HepG2 (cell line): Measurements from ENCODE around the gene CDYL2. TPM values are rescaled to one million over a fixed set of nuclear protein-coding genes. Genes with fewer than 3 reads are reported as not detected.

Experiments
- ATAC-seq: fragments of 200-7000 bp; cut with Tn5 transposase; 3 replicates; pipeline ENCODE4 v1.9.1; 2020; ENCODE audit warnings: mild to moderate bottlenecking, moderate library complexity
- BruUV-seq: library from RNA; stranded (reverse); fragments of 400-500 nt; replicated peaks from 2 replicates; lab custom pipeline; 2021; lab: Mats Ljungman, UMichigan
- CTCF ChIA-PET: fragments of 300-600 bp; formaldehyde crosslinking; extraction: SDS; loops from one replicate; lab custom pipeline; 2021; ENCODE audit warnings: low total read pairs, inconsistent platforms, low intra/inter-chr PET ratio; lab: Yijun Ruan, JAX
- POLR2A ChIA-PET: fragments of 350-600 bp; sonication (Branson Sonifier 250); formaldehyde crosslinking; loops from one replicate; lab custom pipeline; 2020; ENCODE audit warnings: antibody characterized with exemption, inconsistent platforms; lab: Yijun Ruan, JAX
- DNase-seq: peaks from one replicate; pipeline ENCODE4 v3.0.0-alpha.2; 2015; ENCODE audit warnings: low spot score
- FAIRE-seq: peaks from 3 replicates; lab custom pipeline; 2011; peaks lifted over from hg19 to GRCh38; lab: Jason Lieb, UNC
- H2AFZ ChIP-seq: one replicate; pipeline ENCODE4 v1.6.1; 2011; ENCODE audit warnings: low read length, inconsistent platforms
- H3K27ac ChIP-seq: fragments of 300-600 bp; 3 replicates; pipeline ENCODE4 v1.8.0; 2011; ENCODE audit warnings: mixed run types, mild to moderate bottlenecking, mixed read lengths, low read length, inconsistent platforms; ENCODE audit not compliant: insufficient read depth; ENCODE audit errors: extremely low read length
- H3K27me3 ChIP-seq, 2 experiments: fragments of 200-600 bp in 1 of 2; 2 replicates in 1 of 2; 3 replicates in 1 of 2; pipeline versions ENCODE4 v1.6.0 to v1.8.0; 2011; ENCODE audit warnings: low read length in 2 of 2, mild to moderate bottlenecking in 2 of 2, moderate library complexity in 2 of 2, inconsistent platforms in 1 of 2; ENCODE audit not compliant: insufficient read depth in 2 of 2, control insufficient read depth in 1 of 2
- H3K36me3 ChIP-seq, 2 experiments: fragments of 200-600 bp in 1 of 2; replicated peaks in 1 of 2; 2 replicates in 1 of 2; 3 replicates in 1 of 2; pipeline versions ENCODE4 v1.5.1 to v1.8.0; 2011; ENCODE audit warnings: low read length in 2 of 2, inconsistent platforms in 1 of 2; ENCODE audit not compliant: insufficient read depth in 2 of 2, control insufficient read depth in 1 of 2
- H3K4me1 ChIP-seq: 2 replicates; pipeline ENCODE4 v1.5.1; 2012; ENCODE audit warnings: low read length, inconsistent platforms; ENCODE audit not compliant: insufficient read depth
- H3K4me2 ChIP-seq: 2 replicates; pipeline ENCODE4 v1.6.0; 2011; ENCODE audit warnings: low read depth, low read length, inconsistent platforms
- H3K4me3 ChIP-seq, 3 experiments: fragments of 200-600 bp in 1 of 3; sonication (generic), shearing (Covaris generic) in 1 of 3; replicated peaks in 1 of 3; 2 replicates each; pipeline ENCODE4 v1.5.1; 2011 to 2016; ENCODE audit warnings: low read length in 3 of 3, inconsistent platforms in 2 of 3, low read depth in 2 of 3, mild to moderate bottlenecking in 2 of 3, control low read depth in 1 of 3, mixed read lengths in 1 of 3; ENCODE audit not compliant: insufficient read depth in 1 of 3
- H3K79me2 ChIP-seq: one replicate; pipeline ENCODE4 v1.6.1; 2011; ENCODE audit warnings: low read length, inconsistent platforms; ENCODE audit not compliant: insufficient read depth
- H3K9ac ChIP-seq: 2 replicates; pipeline ENCODE4 v1.6.0; 2011; ENCODE audit warnings: mild to moderate bottlenecking, low read depth, low read length, inconsistent platforms; ENCODE audit not compliant: insufficient read depth
- H3K9me3 ChIP-seq: 2 replicates; pipeline ENCODE4 v1.5.1; 2012; ENCODE audit warnings: mild to moderate bottlenecking, low read length
- H4K20me1 ChIP-seq: 2 replicates; pipeline ENCODE4 v1.6.0; 2011; ENCODE audit warnings: inconsistent platforms, mild to moderate bottlenecking, low read length, moderate library complexity; ENCODE audit not compliant: insufficient read depth
- KLF9 ChIP-seq: IDR thresholded peaks from 2 replicates; pipeline ENCODE4 v1.6.1; 2016; ENCODE audit warnings: low read depth
- PTBP1 ChIP-seq: fragments of 200-400 bp; formaldehyde crosslinking; IDR thresholded peaks from 2 replicates; pipeline ENCODE4 v1.6.1; 2018; ENCODE audit warnings: low read length, low read depth; ENCODE audit not compliant: poor library complexity, severe bottlenecking
- ZBTB21 ChIP-seq: sonication (generic); formaldehyde crosslinking; IDR thresholded peaks from 2 replicates; pipeline ENCODE4 v1.4.0; 2020; ENCODE audit warnings: missing genetic modification reagents
- ZFP41 ChIP-seq: sonication (generic); formaldehyde crosslinking; IDR thresholded peaks from 2 replicates; pipeline ENCODE4 v1.4.0; 2020; ENCODE audit warnings: mild to moderate bottlenecking, missing genetic modification reagents, borderline replicate concordance
- ZNF20 ChIP-seq: sonication (generic); formaldehyde crosslinking; IDR thresholded peaks from 2 replicates; pipeline ENCODE4 v1.4.0; 2020; ENCODE audit warnings: mild to moderate bottlenecking, moderate library complexity, missing genetic modification reagents
- ZNF33A ChIP-seq: sonication (generic); formaldehyde crosslinking; IDR thresholded peaks from 2 replicates; pipeline ENCODE4 v1.5.1; 2020; ENCODE audit warnings: missing genetic modification reagents, mild to moderate bottlenecking, moderate library complexity, borderline replicate concordance
- ZNF33B ChIP-seq: sonication (generic); formaldehyde crosslinking; IDR thresholded peaks from 2 replicates; pipeline ENCODE4 v1.5.1; 2020; ENCODE audit warnings: mild to moderate bottlenecking, missing genetic modification reagents
- ZNF460 ChIP-seq: sonication (generic); formaldehyde crosslinking; IDR thresholded peaks from 2 replicates; pipeline ENCODE4 v1.5.1; 2020; ENCODE audit warnings: missing genetic modification reagents, mild to moderate bottlenecking, borderline replicate concordance
- ZNF569 ChIP-seq: sonication (generic); formaldehyde crosslinking; IDR thresholded peaks from 2 replicates; pipeline ENCODE4 v1.5.0; 2020; ENCODE audit warnings: mild to moderate bottlenecking, missing genetic modification reagents, moderate library complexity, borderline replicate concordance
- ZNF878 ChIP-seq: sonication (generic); formaldehyde crosslinking; IDR thresholded peaks from 2 replicates; pipeline ENCODE4 v1.8.1; 2023; ENCODE audit warnings: mild to moderate bottlenecking, missing genetic modification reagents, moderate library complexity
- WGBS: methylation state at CpG from one replicate; pipeline ENCODE4 v1.1.6; 2017; ENCODE audit warnings: low lambda C conversion rate; 5-methylcytosine and 5-hydroxymethylcytosine counted together
- in situ Hi-C: cut with HindIII; loops from 2 replicates; pipeline ENCODE4 v1.10.0; 2017; ENCODE audit warnings: low pct_unique_long_range_greater_than_20kb; ENCODE audit not compliant: extremely low pct_ligation_motif_present
- intact Hi-C: fragments of 100-400 bp; cut with micrococcal nuclease; formaldehyde crosslinking; loops from one replicate; pipeline ENCODE4 v1.10.0; 2022; ENCODE audit not compliant: unreplicated experiment
- polyA plus RNA-seq, 8 experiments: library from polyadenylated mRNA; depleted of rRNA in 3 of 8; stranded (reverse) in 7 of 8; unstranded in 1 of 8; fragments of >200 nt; fragmentation: Illumina TruSeq in 4 of 8; extraction: Trizol in 4 of 8; gene quantifications; 2 replicates each; pipeline versions ENCODE4 v1.2.1 to v1.2.3, GENCODE V29; 2011 to 2016; ENCODE audit warnings: low read depth in 4 of 8, missing spikeins in 1 of 8, mixed read lengths in 1 of 8; ENCODE audit not compliant: insufficient read depth in 1 of 8
- total RNA-seq, 5 experiments: library from RNA; depleted of rRNA; stranded (reverse); fragments of >200 nt; fragmentation: Illumina TruSeq; extraction: Trizol; gene quantifications; 2 replicates each; pipeline ENCODE4 v1.2.3, GENCODE V29; 2016; ENCODE audit warnings: low read depth in 1 of 5

The CDYL2 gene
- total and polyA plus RNA-seq, 2 of the 13 experiments (the other 11 are each of a cell fraction or from before 2014, with no cell fraction given), result 0.07 to 0.35 TPM

DNA sequence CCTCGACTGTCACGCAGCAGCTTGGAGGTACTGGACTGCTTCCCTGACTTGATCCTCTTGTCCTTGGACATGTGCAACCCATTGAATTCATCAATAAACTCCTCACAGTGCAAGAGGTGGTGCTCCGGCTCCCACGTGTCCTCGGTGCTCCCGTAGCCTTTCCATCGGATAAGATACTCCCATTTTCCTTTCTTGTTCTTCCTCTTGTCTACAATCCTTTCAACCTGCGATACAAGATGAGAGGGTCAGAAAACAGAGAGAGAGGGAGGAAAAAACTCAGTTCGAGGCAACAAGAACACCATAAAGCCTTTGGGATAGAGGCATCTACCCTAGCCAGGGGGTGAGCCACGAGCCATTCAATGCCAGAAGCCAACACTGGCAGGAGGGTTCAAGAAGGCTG is 119.5 kb downstream of the CDYL2 start (continued):
- no peak for TF ChIP-seq ZNF460 (CRISPR knock-in tag)
- no peak for TF ChIP-seq ZBTB21

DNA sequence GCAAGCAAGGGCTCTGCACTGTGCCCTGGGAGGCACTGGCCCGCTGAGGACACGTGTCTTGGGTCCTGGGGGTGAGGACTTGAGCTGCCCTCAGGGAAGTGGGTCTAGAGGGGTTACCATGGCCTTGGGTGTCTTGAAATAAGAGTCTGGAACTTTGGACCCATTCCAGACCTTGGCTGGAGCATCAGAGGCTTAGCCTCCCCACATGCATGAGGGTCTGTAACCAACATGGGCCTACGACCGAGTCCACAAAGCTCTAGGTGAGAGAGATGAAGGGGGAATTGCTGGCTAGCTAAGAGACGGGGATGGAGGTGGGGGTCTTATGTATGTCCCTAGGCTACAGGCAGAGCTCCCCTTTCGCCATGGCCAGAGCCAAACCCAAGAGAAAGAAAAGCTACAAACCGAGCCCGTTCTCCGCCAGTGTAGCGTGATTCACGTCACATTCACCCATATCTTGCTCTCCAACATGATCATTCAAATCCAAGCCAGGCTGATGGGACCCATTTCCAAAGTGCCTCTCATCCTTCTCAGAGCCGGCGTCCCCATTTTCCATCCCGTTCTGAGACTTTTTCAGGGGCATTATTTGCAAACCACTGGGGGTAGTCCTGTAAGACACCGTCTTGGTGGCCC is 120.1 kb downstream of the CDYL2 start:
- no peak for TF ChIP-seq KLF9 (CRISPR knock-in tag)
- TF ChIP-seq ZNF20 (CRISPR knock-in tag), result no peak
- no peak for TF ChIP-seq ZNF878
- TF ChIP-seq ZNF33B (CRISPR knock-in tag), result no peak
- TF ChIP-seq PTBP1, result no peak
- TF ChIP-seq ZNF33A, result no peak
- TF ChIP-seq ZFP41, result no peak
- no peak for TF ChIP-seq ZNF569 (CRISPR knock-in tag)
- DNase-seq (no peak), FAIRE-seq (no peak), ATAC-seq (no peak; the same call in 2 of the 3 replicates)
- Histone ChIP-seq H3K27me3 (peaks cover 2 to 12% of the 10 kb centered on the region in 2 experiments; a peak in 3 of 5 replicates), H3K4me2 (no peak overlapping the region), H3K27ac (no peak overlapping the region), H3K36me3 (no peaks in the 10 kb centered on the region), H2AFZ (no peak overlapping the region), H3K9me3 (no peaks in the 10 kb centered on the region), H3K79me2 (no peaks in the 10 kb centered on the region), H3K9ac (no peak overlapping the region), H4K20me1 (no peaks in the 10 kb centered on the region), H3K4me1 (no peaks in the 10 kb centered on the region), H3K4me3 (no peak overlapping the region)
- WGBS, result 47% methylated on average over 15 of the region's 15 CpGs
- POLR2A ChIA-PET, result no interaction called here
- intact Hi-C loops (no loop called here), in situ Hi-C loops (no loop called here)
- no TSS peak for BruUV-seq
- CTCF ChIA-PET, result no interaction called here
